Breast epithelium (tissue), 4 donors: ENCODE results near the gene C5. TPM values are rescaled to one million over a fixed set of nuclear protein-coding genes. Genes with fewer than 3 reads are reported as not detected.

ENCODE experiments used
- DNase-seq, 2 donors: peaks; one replicate each; pipeline ENCODE4 v3.0.0-alpha.2; 2019; ENCODE audit warnings: low spot score in 2 of 2
- H3K27ac ChIP-seq, 2 donors: fragments of 200-600 bp; sonication (generic) in 1 of 2; one replicate each; pipeline ENCODE4 v1.5.1; 2016 to 2019; ENCODE audit warnings: mild to moderate bottlenecking in 1 of 2
- H3K27me3 ChIP-seq, 2 donors: fragments of 200-600 bp; sonication (generic) in 1 of 2; one replicate each; pipeline versions ENCODE4 v1.5.1 to v1.6.0; 2017 to 2019; ENCODE audit warnings: control low read depth in 1 of 2, mild to moderate bottlenecking in 1 of 2
- H3K36me3 ChIP-seq: fragments of 200-600 bp; one replicate; pipeline ENCODE4 v1.5.1; 2019
- H3K4me1 ChIP-seq, 2 donors: fragments of 200-600 bp; sonication (generic); one replicate each; pipeline ENCODE4 v1.5.1; 2016 to 2019; ENCODE audit warnings: control low read depth in 1 of 2
- H3K4me3 ChIP-seq, 3 donors: fragments of 200-600 bp; sonication (generic); 1 replicate in 2 of 3; 2 replicates in 1 of 3; pipeline ENCODE4 v1.5.1; 2016 to 2019; ENCODE audit warnings: mild to moderate bottlenecking in 3 of 3, moderate library complexity in 2 of 3
- H3K9me3 ChIP-seq, 2 donors: fragments of 200-600 bp; sonication (generic) in 1 of 2; one replicate each; pipeline ENCODE4 v1.5.1; 2016 to 2019; ENCODE audit warnings: control low read depth in 1 of 2
- POLR2A ChIP-seq: fragments of 450-650 bp; IDR thresholded peaks from one replicate; pipeline ENCODE4 v1.6.1; 2016; ENCODE audit warnings: antibody characterized with exemption, mild to moderate bottlenecking, moderate library complexity
- POLR2AphosphoS5 ChIP-seq, 3 donors: sonication (generic); formaldehyde crosslinking; IDR thresholded peaks; one replicate each; pipeline ENCODE4 v1.6.1; 2017; ENCODE audit warnings: antibody characterized with exemption in 3 of 3
- intact Hi-C: fragments of 100-400 bp; cut with DNase I; formaldehyde crosslinking; loops from one replicate; pipeline ENCODE4 v1.15.1; 2023; ENCODE audit warnings: low total_unique reads
- total RNA-seq, 3 donors: library from RNA; depleted of rRNA; stranded (reverse); fragments of >200 nt; gene quantifications; one replicate each; pipeline ENCODE4 v1.1.0, GENCODE V29; 2016
- TF ChIP-seq, protein P1 (sequence below), 3 donors: fragments of 450-650 bp; IDR thresholded peaks; one replicate each; pipeline ENCODE4 v1.5.1; 2016 to 2017; ENCODE audit warnings: antibody characterized with exemption in 3 of 3, mild to moderate bottlenecking in 3 of 3, moderate library complexity in 3 of 3

Gene C5
- total RNA-seq, 3 donors from 2014 or later, result 5.9 to 22.7 (median 13.2) TPM

- no peaks in the 10 kb centered on the region for H3K27me3 ChIP-seq
- intact Hi-C loops, result no loop called here
- peak overlapping the region; percentile 65 to 80 (median 74) for H3K4me3 ChIP-seq
- H3K27ac ChIP-seq, result peak overlapping the region; percentile 76 to 85
- no peaks in the 10 kb centered on the region for H3K4me1 ChIP-seq
- no peak for DNase-seq
- H3K9me3 ChIP-seq, result no peaks in the 10 kb centered on the region
- TF ChIP-seq POLR2A, result no peak
- TF ChIP-seq, protein P1, sequence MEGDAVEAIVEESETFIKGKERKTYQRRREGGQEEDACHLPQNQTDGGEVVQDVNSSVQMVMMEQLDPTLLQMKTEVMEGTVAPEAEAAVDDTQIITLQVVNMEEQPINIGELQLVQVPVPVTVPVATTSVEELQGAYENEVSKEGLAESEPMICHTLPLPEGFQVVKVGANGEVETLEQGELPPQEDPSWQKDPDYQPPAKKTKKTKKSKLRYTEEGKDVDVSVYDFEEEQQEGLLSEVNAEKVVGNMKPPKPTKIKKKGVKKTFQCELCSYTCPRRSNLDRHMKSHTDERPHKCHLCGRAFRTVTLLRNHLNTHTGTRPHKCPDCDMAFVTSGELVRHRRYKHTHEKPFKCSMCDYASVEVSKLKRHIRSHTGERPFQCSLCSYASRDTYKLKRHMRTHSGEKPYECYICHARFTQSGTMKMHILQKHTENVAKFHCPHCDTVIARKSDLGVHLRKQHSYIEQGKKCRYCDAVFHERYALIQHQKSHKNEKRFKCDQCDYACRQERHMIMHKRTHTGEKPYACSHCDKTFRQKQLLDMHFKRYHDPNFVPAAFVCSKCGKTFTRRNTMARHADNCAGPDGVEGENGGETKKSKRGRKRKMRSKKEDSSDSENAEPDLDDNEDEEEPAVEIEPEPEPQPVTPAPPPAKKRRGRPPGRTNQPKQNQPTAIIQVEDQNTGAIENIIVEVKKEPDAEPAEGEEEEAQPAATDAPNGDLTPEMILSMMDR (IDR thresholded peaks at IDR 0.05), result peak; percentile 14 to 31 (median 28)
- peak in 1 of 3 donors; percentile 5 for TF ChIP-seq POLR2AphosphoS5 (IDR thresholded peaks at IDR 0.05)
- no peaks in the 10 kb centered on the region for H3K36me3 ChIP-seq
These were observed 21.8 kb upstream of the C5 start for GRCh38 chr9:121071756-121072421.

GRCh38 chr9:121071370-121071755 is 21.3 kb upstream of the C5 start:
- TF ChIP-seq POLR2A (no peak), POLR2AphosphoS5 (IDR thresholded peaks at IDR 0.05) (no peak)
- TF ChIP-seq, protein P1 (IDR thresholded peaks at IDR 0.05), result no peak
- Histone ChIP-seq H3K4me3 (peak overlapping the region; percentile 65 to 80 (median 74)), H3K27me3 (no peaks in the 10 kb centered on the region), H3K27ac (peak overlapping the region; percentile 76 to 85), H3K9me3 (no peaks in the 10 kb centered on the region), H3K36me3 (no peaks in the 10 kb centered on the region), H3K4me1 (no peaks in the 10 kb centered on the region)
- DNase-seq, result no peak
- intact Hi-C loops, result no loop called here

GRCh38 chr9:121069396-121069795 is 19.3 kb upstream of the C5 start:
- Histone ChIP-seq H3K9me3 (no peaks in the 10 kb centered on the region), H3K27me3 (no peaks in the 10 kb centered on the region), H3K4me1 (no peaks in the 10 kb centered on the region), H3K27ac (no peak overlapping the region), H3K4me3 (no peak overlapping the region), H3K36me3 (no peaks in the 10 kb centered on the region)
- DNase-seq, result no peak
- no peak for TF ChIP-seq POLR2AphosphoS5 (IDR thresholded peaks at IDR 0.05)
- TF ChIP-seq POLR2A, result no peak
- TF ChIP-seq, protein P1 (IDR thresholded peaks at IDR 0.05), result no peak
- intact Hi-C loops, result no loop called here

DNA sequence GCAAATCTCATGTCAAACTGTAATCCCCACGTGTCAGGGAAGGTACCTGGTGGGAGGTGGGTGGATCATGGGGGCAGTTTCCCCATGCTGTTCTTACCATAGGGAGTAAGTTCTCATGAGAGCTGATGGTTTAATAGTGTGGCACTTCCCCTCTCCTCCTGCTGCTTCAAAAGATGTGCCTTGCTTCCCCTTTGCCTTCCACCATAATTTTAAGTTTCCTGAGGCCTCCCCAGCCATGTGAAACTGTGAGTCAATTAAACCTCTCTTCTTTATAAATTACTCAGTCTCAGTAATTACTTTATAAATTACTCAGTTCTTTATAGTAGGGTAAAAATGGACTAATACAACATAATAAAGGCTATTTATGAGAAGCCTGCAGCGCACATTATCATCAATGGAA is 17.6 kb upstream of the C5 start:
- Histone ChIP-seq H3K9me3 (no peaks in the 10 kb centered on the region), H3K4me3 (no peak overlapping the region), H3K27me3 (no peaks in the 10 kb centered on the region), H3K36me3 (no peaks in the 10 kb centered on the region), H3K4me1 (no peaks in the 10 kb centered on the region), H3K27ac (no peak overlapping the region)
- no peak for TF ChIP-seq POLR2AphosphoS5 (IDR thresholded peaks at IDR 0.05)
- TF ChIP-seq, protein P1 (IDR thresholded peaks at IDR 0.05), result no peak
- no peak for TF ChIP-seq POLR2A
- DNase-seq, result no peak
- intact Hi-C loops, result no loop called here

DNA sequence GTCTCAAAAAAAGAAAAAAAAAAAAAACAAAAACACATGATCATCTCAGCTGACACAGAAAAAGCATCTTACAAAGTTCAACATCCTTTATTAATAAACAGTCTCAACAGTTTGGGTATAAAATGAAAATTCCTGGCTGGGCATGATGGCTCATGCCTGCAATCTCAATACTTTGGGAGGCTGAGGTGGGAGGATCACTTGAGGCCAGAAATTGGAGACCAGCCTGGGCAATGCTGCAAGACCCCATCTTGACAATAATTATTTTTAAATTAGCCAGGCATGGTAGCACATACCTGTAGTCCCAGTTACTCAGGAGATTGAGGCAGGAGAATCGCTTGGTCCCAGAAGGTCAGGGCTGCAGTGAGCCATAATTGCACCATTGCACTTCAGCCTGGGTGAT is 16.8 kb upstream of the C5 start:
- TF ChIP-seq POLR2A (no peak), POLR2AphosphoS5 (IDR thresholded peaks at IDR 0.05) (no peak)
- TF ChIP-seq, protein P1 (IDR thresholded peaks at IDR 0.05), result no peak
- Histone ChIP-seq H3K9me3 (no peaks in the 10 kb centered on the region), H3K4me1 (no peaks in the 10 kb centered on the region), H3K4me3 (no peak overlapping the region), H3K27ac (no peak overlapping the region), H3K27me3 (no peaks in the 10 kb centered on the region), H3K36me3 (no peaks in the 10 kb centered on the region)
- intact Hi-C loops, result no loop called here
- DNase-seq, result no peak
